Endodermal cell (in vitro differentiated cells): Measurements from ENCODE around the gene CLEC16A. TPM values are rescaled to one million over a fixed set of nuclear protein-coding genes. Genes with fewer than 3 reads are reported as not detected.

Source experiments
- DNase-seq: peaks from one replicate; pipeline ENCODE4 v3.0.0-alpha.2; 2017
- H3K27ac ChIP-seq: 2 replicates; pipeline ENCODE4 v1.5.1; 2013; ENCODE audit warnings: mild to moderate bottlenecking, low read depth, low read length, moderate library complexity
- H3K27me3 ChIP-seq: 2 replicates; pipeline ENCODE4 v1.6.1; 2013; ENCODE audit warnings: mild to moderate bottlenecking, low read length, moderate library complexity; ENCODE audit not compliant: insufficient read depth, control insufficient read depth, poor library complexity, severe bottlenecking
- H3K36me3 ChIP-seq: 2 replicates; pipeline ENCODE4 v1.7.0; 2013; ENCODE audit warnings: mild to moderate bottlenecking, low read length, moderate library complexity; ENCODE audit not compliant: control insufficient read depth, insufficient read depth
- H3K4me1 ChIP-seq: one replicate; pipeline ENCODE4 v1.7.0; 2013; ENCODE audit warnings: low read length; ENCODE audit not compliant: control insufficient read depth, insufficient read depth
- H3K4me3 ChIP-seq: 2 replicates; pipeline ENCODE4 v1.5.1; 2013; ENCODE audit warnings: mild to moderate bottlenecking, low read length, moderate library complexity
- H3K9ac ChIP-seq: 2 replicates; pipeline ENCODE4 v1.6.1; 2013; ENCODE audit warnings: mild to moderate bottlenecking, low read length, moderate library complexity; ENCODE audit not compliant: poor library complexity, severe bottlenecking; ENCODE audit errors: extremely low read depth
- H3K9me3 ChIP-seq: 2 replicates; pipeline ENCODE4 v1.6.1; 2013; ENCODE audit warnings: mild to moderate bottlenecking, low read length, moderate library complexity; ENCODE audit not compliant: control insufficient read depth
- H3K27ac Mint-ChIP-seq: 2 replicates; pipeline ENCODE4 v1.8.0; 2020; ENCODE audit warnings: mixed read lengths
- H3K27me3 Mint-ChIP-seq: 2 replicates; pipeline ENCODE4 v1.8.0; 2021; ENCODE audit warnings: mild to moderate bottlenecking, mixed read lengths; ENCODE audit not compliant: insufficient read depth
- H3K36me3 Mint-ChIP-seq: 2 replicates; pipeline ENCODE4 v1.8.0; 2020; ENCODE audit warnings: low read depth, mixed read lengths
- H3K4me1 Mint-ChIP-seq: 2 replicates; pipeline ENCODE4 v1.8.0; 2020; ENCODE audit warnings: mixed read lengths
- H3K4me3 Mint-ChIP-seq: 2 replicates; pipeline ENCODE4 v1.8.0; 2020; ENCODE audit warnings: mild to moderate bottlenecking, moderate library complexity, mixed read lengths
- H3K9me3 Mint-ChIP-seq: 2 replicates; pipeline ENCODE4 v1.8.0; 2020; ENCODE audit warnings: mild to moderate bottlenecking, mixed read lengths
- WGBS, 2 experiments: methylation state at CpG; one replicate each; pipeline versions ENCODE4 v1.1.5 to v1.1.7; 2013; ENCODE audit warnings: missing lambda C conversion rate in 2 of 2, mixed read lengths in 1 of 2; ENCODE audit not compliant: insufficient coverage in 1 of 2, insufficient read length in 1 of 2; 5-methylcytosine and 5-hydroxymethylcytosine counted together
- total RNA-seq, 2 donors: library from RNA; stranded (reverse); fragmentation: NEBNext Ultra II Directional in 1 of 2; extraction: Animal tissue kit (Norgen Biotek cat#: 25700) in 1 of 2; gene quantifications; 2 replicates in 1 of 2; 3 replicates in 1 of 2; pipeline ENCODE4 v1.2.1, GENCODE V29; 2021
- TF ChIP-seq, protein P1 (sequence below): fragments of 200-600 bp; sonication (generic); conservative IDR thresholded peaks from 2 replicates; pipeline ENCODE4 v1.5.0; 2021; ENCODE audit warnings: antibody characterized with exemption, mild to moderate bottlenecking

CLEC16A gene
- total RNA-seq, 2 donors from 2014 or later, result 19.5 to 28.3 TPM

DNA sequence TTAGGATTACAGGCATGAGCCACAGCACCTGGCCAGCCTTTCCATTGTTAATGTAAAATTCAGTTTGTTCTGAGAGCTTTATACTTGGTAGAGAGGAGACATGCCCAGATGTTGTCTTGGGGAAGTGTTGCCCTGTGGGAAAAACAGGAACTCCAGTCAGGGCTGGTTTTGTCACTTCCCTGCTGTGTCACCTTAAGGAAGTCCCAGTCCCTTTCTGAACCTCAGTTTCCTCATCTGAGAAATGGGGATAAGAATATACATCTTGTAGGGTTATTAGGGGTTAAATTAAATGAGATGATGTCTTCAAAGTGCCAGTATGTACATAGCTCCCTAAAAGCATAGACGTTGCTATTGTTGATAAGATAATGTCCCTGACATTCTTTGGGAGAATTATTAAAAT is 25.3 kb downstream of the CLEC16A start:
- 67% methylated on average over 1 of the region's 1 CpG; no CpG with 5 or more reads in 1 of the 2 experiments for WGBS, 2 experiments
- Mint-ChIP-seq H3K4me1 (peaks cover 18% of the 10 kb centered on the region), H3K27me3 (no peaks in the 10 kb centered on the region), H3K27ac (no peak overlapping the region), H3K9me3 (no peaks in the 10 kb centered on the region), H3K4me3 (no peak overlapping the region), H3K36me3 (peaks cover 22% of the 10 kb centered on the region)
- no peak for DNase-seq
- Histone ChIP-seq H3K36me3 (peaks cover 30% of the 10 kb centered on the region), H3K9ac (no peak overlapping the region), H3K4me3 (no peak overlapping the region), H3K9me3 (no peaks in the 10 kb centered on the region), H3K27ac (no peak overlapping the region), H3K27me3 (no peaks in the 10 kb centered on the region), H3K4me1 (peaks cover 11% of the 10 kb centered on the region)
- TF ChIP-seq, protein P1, sequence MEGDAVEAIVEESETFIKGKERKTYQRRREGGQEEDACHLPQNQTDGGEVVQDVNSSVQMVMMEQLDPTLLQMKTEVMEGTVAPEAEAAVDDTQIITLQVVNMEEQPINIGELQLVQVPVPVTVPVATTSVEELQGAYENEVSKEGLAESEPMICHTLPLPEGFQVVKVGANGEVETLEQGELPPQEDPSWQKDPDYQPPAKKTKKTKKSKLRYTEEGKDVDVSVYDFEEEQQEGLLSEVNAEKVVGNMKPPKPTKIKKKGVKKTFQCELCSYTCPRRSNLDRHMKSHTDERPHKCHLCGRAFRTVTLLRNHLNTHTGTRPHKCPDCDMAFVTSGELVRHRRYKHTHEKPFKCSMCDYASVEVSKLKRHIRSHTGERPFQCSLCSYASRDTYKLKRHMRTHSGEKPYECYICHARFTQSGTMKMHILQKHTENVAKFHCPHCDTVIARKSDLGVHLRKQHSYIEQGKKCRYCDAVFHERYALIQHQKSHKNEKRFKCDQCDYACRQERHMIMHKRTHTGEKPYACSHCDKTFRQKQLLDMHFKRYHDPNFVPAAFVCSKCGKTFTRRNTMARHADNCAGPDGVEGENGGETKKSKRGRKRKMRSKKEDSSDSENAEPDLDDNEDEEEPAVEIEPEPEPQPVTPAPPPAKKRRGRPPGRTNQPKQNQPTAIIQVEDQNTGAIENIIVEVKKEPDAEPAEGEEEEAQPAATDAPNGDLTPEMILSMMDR, result no peak

DNA sequence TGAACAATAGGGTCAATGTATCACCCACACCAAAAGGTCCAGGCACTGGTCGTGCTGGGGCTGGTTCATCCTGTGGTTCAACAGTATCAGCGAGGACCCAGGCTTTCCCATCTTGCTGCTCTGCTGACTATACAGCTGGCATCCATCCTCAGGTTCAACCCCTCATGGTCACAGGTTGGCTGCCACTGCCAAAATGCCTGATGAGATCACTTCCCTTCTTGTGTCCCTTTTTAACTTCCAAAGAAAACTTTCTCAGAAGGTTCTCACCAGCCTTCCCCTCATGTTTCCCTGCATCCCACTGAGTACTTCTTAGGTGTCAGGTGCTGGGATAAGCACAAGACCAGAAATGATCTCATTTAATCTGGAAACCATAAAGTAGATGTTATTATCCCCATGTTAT is 25.7 kb downstream of the CLEC16A start:
- Mint-ChIP-seq H3K36me3 (peaks cover 25% of the 10 kb centered on the region), H3K27ac (no peak overlapping the region), H3K4me3 (no peak overlapping the region), H3K27me3 (no peaks in the 10 kb centered on the region), H3K9me3 (no peaks in the 10 kb centered on the region), H3K4me1 (peaks cover 14% of the 10 kb centered on the region)
- TF ChIP-seq, protein P1, result no peak
- H3K36me3 ChIP-seq, result peaks cover 34% of the 10 kb centered on the region
- H3K4me1 ChIP-seq, result peaks cover 9% of the 10 kb centered on the region
- H3K9ac ChIP-seq, result no peak overlapping the region
- no peak overlapping the region for H3K4me3 ChIP-seq
- no peaks in the 10 kb centered on the region for H3K9me3 ChIP-seq
- 80 to 89% methylated on average over 1 to 2 of the region's 2 CpGs for WGBS, 2 experiments
- no peak overlapping the region for H3K27ac ChIP-seq
- H3K27me3 ChIP-seq, result no peaks in the 10 kb centered on the region
- DNase-seq, result no peak

DNA sequence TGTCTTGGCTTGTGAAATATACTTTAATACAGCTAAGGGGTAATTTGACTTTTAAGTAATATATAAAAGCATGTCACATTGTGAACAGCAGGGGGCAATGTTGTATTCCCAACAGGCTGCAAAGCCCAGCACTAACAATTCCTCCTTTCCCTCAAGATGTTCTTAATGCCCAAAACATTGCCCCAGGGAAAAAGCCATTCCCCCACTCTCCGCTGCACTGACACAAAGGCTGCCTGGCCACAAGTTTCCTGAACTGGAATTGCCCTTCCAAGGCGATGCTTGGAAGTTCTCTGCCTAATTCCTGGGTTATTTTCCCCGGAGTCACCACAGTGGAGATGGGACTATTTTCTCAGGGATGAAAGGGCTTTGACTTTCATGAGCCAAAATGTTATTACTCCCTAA is 27.2 kb downstream of the CLEC16A start:
- Histone ChIP-seq H3K36me3 (peaks cover 41% of the 10 kb centered on the region), H3K9ac (no peak overlapping the region), H3K9me3 (no peaks in the 10 kb centered on the region), H3K4me1 (peaks cover 6% of the 10 kb centered on the region), H3K4me3 (no peak overlapping the region), H3K27me3 (no peaks in the 10 kb centered on the region), H3K27ac (no peak overlapping the region)
- peaks cover 8% of the 10 kb centered on the region for H3K4me1 Mint-ChIP-seq
- TF ChIP-seq, protein P1, result peak; percentile 89
- H3K36me3 Mint-ChIP-seq, result peaks cover 27% of the 10 kb centered on the region
- DNase-seq, result peak; percentile 72
- 47 to 57% methylated on average over 3 of the region's 3 CpGs for WGBS, 2 experiments
- no peaks in the 10 kb centered on the region for H3K9me3 Mint-ChIP-seq
- H3K27me3 Mint-ChIP-seq, result no peaks in the 10 kb centered on the region
- H3K4me3 Mint-ChIP-seq, result no peak overlapping the region
- H3K27ac Mint-ChIP-seq, result no peak overlapping the region
